A172 (cell line): Measurements from ENCODE around the gene PRKAR1B. TPM values are rescaled to one million over a fixed set of nuclear protein-coding genes. Genes with fewer than 3 reads are reported as not detected.
"Not testable (repeated sequence)": the region's sequence is repeated elsewhere in the genome, so short reads cannot be mapped to it uniquely, and the experiment has no call there.

Source experiments
- DNase-seq: peaks from one replicate; pipeline ENCODE4 v3.0.0-alpha.2; 2015; ENCODE audit warnings: low spot score
- total RNA-seq: library from RNA; depleted of rRNA; stranded (reverse); fragments of >200 nt; shearing (Covaris generic); gene quantifications from 2 replicates; pipeline ENCODE4 v1.2.3, GENCODE V29; 2014

Gene PRKAR1B
- total RNA-seq, 1 experiment from 2014 or later, result 31.3 TPM

DNA sequence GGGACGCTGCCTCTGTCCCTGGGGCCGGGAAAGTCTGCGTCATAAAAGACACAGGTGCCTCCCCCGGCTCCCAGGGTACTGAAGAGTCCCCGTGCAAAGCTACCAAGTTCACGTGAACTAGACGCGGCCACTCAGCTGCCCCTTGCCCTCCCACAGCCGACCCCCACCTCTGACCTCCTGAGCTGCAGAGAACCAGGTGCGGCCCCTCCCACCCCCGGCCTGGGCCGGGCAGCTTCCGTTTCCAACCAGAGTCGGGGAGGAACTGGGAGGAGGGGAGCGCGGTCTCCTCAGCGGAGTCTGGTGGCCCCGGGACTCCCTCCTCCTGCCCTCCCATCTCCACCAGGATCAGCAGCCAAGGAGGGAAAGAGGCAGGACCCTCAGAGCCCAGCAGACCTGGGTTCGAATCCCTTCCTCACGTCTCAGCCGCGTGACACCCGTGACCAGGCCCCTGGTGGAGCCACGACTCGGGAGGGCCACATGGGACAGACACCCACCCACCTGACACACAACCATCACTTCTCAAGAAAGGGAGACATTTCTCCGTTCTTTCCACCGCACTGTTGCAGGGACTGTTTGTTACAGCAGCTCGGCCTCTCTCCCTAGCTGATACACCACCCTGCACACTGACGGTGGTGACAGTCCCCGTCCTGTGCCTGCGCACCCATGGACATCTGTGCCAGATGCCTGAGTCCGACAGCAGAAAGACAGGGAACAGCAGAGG, 170.1 kb downstream of the PRKAR1B start:
- DNase-seq, result no peak

DNA sequence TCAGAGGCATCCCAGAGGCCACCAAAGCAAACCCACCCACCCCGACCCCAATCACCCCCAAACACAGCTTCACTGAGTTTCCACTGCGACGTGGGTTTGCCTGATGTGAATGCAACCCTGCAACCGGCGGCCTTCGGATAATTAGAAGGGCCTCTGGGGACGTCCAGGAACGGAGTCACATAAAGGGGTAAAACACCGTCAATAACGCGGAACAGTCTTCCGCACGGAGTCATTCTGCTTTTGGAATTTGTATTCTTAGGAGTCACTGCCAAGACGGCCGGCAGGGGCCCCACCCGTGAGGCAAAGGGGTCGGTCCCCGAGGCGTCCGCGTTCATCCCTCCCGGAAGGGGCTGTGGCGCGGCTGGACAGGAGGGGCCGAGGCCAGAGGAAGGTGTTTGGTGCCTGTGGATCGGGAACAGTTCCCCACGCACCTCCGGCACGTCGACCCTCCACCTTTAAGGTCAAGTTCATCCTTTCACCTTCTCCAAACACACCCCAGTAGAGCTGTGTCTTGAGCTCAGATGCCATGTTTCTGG, 170.7 kb downstream of the PRKAR1B start:
- no peak for DNase-seq

DNA sequence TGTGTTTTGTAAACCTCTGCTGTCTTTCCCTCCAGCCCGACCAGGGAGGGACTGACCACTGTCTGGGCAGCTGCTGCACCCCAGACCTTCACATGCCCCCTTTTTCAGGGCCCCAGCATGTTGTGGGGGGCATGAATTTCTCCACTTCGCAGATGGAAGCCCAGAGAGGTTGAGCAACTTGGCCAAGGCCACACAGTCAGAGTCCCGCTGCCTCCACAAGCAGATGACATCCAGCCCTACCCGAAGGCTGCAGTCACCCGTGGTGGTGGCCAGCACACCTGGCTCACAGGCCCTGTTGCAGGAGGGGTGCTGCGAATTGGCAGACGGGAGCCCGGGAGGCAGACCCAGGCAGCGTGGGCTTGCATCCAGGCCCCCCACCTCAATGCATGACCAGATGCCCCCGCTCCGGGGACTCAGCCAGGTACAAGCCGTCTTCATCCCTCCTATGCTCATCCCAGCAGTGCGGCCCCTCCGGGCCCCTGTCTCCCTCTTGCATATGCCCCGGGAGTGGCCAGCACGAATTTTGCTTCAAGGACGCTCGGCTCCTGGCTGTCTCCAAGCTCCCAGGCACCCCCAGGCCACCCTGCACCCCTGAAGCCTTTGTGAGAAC, 171.4 kb downstream of the PRKAR1B start:
- DNase-seq, result no peak

DNA sequence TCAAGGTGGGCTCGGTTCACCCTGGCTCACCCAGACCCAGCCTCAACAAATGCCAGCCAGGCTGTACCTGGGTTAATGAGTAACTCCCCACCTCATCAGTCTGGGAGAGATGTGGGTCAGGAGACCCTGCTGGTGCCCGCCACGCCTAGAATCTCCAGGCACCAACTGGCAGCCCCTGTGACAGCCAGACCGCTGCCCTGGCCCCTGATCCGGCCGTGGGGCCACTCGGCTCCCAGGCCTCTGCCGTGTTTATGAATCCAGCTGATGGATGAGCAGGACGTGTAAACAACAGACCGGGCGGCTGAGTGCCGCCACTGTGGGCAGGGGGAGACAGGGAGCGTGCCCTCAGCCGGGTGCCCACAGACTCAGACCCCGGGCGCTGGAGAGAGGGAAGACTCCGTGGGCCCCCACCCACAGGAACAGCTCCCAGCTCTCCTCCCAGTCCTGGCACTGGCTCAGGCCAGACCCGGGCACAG, 173.4 kb downstream of the PRKAR1B start:
- DNase-seq, result no peak

DNA sequence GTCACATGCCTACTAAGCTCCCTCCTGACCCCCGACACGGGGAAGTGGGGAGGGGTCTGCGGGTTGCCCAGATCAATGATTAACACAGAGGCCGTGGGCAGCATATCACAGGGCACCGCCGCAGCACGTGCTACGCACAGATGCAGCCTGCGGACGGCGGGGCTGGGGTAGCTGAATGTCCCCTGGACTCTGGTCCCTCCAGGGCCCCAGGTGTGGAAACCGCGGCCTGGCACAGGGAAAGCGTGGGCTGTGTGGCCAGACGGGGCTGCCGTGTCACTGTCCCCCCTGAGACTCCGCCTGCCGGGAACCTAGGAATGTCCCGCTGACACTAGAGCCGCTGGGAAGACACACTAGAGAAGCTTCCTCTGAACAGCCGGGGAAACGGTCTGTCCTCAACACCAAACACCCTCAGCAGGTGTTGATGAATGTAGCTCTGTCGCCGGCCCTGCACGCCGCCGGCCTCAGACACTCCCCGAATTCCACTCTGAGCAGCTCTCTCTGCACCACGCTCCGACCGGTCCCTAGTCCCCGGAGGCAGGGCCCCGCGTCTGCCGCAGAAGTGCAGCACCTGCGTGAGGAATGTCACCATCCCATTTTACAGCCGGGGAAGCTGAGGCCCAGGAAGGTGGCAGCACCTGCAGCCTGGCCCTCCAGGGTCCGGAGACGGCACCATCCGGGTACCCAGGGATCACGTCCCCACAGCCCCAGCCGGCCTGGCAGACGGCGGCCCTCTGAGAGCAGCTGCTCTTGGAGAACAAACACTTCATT, 174.0 kb downstream of the PRKAR1B start:
- DNase-seq, result no peak

DNA sequence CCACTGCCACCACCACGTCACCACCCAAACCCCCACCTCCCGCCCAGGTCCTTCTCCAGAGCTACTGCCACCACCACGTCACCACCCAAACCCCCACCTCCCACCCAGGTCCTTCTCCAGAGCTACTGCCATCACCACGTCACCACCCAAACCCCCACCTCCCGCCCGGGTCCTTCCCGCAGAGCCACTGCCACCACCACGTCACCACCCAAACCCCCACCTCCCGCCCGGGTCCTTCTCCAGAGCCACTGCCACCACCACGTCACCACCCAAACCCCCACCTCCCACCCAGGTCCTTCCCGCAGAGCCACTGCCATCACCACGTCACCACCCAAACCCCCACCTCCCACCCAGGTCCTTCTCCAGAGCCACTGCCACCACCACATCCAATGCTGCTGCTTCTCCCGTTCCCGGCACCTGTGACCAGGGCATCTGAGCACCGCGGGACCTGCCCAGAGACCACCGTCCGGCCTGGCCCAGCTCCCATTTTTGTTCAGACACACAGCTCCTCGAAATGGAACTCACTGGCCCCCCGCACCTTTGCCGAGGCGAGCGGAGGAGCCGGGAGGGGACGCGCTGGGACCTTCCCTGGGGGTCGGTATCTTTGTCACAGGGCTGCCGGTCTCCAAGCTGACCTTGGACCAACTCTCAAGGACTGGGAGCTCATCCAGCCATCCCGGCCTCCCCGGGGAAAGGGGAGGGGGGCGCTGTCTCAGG, 174.8 kb downstream of the PRKAR1B start:
- DNase-seq, result not testable (repeated sequence)

DNA sequence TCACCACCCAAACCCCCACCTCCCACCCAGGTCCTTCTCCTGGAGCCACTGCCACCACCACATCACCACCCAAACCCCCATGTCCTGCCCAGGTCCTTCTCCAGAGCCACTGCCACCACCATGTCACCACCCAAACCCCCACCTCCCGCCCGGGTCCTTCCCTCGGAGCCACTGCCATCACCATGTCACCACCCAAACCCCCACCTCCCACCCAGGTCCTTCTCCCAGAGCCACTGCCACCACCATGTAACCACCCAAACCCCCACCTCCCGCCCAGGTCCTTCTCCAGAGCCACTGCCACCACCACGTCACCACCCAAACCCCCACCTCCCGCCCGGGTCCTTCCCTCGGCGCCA, 175.5 kb downstream of the PRKAR1B start:
- not testable (repeated sequence) for DNase-seq

DNA sequence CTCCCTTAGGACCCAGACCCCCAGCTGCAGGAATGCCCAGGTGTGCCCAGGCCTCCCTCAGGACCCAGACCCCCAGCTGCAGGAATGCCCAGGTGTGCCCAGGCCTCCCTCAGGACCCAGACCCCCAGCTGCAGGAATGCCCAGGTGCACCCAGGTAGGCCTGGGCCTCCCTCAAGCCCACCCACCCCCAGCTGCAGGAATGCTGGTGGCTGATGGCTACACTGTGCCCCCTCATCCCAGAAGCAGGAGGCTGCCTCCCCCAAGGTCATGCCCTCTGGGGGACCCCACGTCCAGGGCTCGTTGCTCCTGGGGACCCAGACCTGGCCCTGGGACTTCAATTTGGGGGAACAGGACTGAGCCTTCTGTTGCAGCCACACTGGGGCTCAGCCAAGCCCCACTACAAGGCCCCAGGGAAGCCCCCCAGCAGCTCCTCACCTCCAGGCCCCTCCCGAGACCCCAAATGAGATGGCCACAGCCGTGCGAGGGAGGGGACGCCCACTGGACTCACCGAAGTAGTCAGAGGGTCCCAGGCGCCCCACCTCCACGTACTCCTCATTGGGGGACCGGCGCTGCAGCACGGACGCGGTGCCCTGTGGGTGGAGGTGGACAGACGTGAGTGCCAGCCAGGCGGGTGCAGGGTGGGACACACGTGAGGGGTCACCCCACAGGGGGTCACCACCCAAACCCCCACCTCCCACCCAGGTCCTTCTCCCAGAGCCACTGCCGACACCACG, 176.0 kb downstream of the PRKAR1B start:
- no peak for DNase-seq

DNA sequence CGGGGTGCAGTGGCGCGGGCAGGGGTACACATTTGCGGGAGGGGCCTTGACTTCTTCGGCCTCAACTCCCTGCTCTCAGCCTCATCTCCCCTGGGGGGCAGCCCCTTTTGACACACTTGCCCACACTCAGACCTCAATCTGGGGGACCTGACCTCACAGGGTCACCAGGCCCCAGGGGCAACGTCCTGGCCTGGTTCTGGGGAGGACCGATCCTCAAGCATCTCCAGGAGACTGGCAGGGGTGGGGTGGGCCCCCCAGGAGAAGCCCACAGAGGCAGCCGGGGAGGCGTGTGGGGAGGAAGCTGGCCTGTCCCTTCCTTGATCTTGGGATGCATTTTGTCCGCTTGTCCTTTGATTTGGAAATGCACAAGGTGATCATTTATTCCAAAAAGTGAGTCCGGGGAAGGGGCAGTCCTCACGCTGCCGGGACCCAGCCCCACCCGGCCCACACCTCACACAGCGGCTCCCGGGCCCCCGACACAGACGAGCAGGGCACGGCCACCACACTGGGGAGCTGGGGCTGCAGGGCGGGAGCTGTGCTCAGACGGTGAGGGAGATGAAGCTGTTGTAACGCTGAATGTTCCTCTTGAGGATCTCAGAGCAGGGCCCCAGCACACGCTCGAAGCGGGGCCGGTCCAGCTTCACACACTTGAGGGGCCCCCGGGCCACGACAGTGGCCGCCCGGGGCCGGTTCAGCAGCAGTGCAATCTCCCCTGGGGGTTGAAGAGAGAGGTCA, 177.0 kb downstream of the PRKAR1B start:
- DNase-seq, result no peak

DNA sequence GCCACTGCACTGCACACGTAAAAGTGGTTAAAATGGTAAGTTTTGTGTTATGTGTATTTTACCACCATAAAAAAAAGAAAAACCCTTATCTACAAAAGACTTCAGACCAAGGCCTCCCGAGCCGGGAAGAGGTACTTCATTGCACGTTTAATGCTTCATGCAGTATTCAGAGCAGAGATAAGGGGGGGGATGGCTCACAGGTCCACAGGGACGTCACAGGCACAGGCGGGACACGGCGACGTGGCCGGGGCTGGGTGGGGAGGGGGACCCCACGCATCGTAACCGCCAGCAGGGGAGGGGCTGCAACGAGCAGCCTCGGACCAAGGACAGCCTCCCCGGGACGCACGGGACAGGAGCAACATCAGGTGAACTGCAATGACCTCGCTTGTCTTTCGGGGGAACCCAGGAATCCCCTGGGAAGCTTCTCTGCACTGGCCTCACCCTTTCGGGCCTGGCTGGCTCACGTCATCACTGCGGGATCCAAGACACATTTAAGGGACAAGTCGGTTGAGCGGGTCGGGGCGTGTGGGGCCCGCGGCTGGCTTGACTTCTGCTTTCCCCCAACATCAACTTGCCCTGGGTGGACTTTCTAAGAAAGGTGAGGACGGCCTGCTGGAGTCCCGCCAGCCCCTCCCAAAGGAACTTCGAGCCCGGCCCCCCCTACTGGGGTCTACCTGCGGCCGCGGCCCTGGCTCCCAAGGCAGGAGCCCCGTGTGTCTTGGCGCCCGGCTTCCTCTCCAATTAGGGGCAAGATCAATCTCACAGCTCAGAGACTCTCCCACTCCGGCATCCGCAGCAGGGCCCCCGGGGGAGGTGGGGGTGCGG, 177.8 kb downstream of the PRKAR1B start:
- no peak for DNase-seq

DNA sequence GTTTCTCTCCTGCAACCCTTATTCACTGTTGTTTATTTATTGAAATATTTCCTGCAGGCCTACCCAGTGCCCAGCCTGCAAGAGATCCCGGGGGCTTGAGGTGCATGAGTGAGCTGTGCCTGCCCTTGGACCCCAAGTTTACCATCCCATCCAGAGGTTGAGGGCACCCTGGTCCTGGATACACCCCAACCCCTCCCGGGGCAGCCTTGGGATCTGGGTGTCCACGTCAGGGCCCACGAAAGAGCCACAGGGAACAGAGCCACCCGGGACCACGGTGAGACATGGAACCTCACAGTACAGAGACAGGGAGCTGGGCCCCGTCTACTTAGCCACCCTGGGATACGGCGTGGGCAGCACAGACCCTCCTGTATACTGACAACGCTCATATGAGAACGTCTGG, 178.7 kb downstream of the PRKAR1B start:
- no peak for DNase-seq

DNA sequence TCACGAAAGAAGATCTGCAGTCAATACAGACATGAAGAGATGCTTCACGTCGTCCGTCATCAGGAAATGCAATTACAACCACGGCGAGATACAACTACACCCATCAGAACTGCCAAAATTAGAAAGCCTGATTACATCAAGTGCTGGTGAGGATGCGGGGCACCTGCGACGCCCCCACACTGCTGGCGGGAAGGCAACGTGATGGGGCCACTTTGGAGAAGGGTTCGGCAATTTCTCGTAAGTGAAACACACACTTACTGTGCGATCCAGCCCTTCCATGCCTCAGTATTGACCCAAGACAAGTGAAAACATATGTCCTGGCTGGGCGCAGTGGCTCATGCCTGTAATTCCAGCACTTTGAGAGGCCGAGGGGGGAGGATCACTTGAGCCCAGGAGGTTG, 181.6 kb downstream of the PRKAR1B start:
- DNase-seq, result no peak

DNA sequence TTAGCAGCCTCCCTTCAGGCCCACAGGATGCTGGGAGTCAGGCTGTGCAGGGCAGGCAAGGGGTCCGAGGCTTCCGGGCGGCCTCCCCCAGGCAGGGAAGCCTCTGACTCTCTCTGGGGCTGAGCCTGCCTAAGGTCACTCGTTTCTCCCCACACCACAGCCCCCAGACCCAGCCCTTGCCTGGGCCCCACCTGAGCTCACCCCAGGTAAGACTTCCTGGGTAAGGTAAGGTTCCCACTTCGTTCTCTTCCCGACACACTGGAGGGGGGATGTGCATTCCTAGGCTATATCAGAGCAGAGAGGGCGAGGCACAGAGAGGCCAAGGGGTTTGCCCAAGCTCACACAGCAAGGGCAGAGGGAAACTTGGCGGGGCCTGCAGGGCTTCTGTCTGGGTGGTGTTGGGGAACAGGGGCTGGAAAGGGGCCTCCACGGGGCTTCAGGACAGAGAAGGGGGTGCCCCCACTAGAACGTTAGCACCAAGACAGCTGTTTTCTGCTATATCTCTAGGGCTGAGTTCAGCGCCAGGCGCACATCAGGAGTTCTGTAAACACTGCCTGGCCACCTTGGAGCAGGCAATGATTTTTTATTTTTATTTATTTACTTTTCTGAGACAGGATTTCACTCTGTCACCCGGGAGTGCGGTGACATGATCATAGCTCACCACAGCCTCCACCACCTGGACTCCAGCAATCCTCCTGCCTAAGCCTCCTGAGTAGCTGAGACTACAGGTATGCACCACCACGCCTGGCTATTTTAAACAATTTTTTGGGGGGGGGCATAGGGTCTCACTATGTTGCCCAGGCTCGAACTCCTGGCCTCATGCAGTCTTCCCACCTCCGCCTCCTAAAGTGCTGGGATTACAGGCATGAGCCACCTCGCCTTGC, 182.5 kb downstream of the PRKAR1B start:
- no peak for DNase-seq

DNA sequence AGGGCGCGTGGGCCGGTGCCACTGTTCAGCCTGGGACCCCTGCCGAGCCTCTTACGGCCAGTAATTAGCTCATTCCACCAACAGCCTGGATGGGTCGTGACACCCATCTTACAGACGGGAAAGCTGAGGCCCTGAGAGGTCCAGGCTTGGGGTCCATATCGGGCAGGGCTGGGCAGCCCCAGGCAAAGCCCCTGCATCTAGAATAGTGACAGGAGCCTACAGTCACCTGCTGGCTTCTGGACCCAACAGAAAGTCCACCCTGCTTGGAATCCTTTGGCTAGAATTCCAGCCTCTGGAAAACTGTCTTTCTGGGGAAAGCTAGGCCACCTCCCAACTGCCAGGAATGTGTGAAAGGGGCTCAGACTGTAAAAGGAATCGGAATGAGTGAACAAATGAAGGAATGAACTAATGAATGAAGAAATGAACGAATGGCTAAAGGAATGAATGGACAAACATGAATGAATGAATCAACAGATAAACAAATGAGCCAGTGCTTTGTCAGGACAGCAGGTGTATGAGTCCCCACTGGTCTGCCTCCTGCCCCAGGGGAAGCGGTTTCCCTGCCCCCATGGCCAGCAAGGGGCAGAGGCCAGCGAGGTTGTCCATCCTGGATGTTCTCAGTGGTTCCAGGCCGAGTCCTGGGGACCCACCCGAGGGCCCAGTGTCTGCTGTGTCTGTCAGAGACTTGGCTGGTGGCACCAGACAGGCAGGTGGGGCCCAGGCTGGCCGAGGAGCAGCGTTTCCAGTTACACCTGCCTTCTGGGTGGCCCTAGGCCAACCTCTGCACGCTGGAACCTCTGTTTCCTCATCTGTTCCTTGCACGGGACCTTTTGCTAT, 183.4 kb downstream of the PRKAR1B start:
- DNase-seq, result peak; percentile 40

DNA sequence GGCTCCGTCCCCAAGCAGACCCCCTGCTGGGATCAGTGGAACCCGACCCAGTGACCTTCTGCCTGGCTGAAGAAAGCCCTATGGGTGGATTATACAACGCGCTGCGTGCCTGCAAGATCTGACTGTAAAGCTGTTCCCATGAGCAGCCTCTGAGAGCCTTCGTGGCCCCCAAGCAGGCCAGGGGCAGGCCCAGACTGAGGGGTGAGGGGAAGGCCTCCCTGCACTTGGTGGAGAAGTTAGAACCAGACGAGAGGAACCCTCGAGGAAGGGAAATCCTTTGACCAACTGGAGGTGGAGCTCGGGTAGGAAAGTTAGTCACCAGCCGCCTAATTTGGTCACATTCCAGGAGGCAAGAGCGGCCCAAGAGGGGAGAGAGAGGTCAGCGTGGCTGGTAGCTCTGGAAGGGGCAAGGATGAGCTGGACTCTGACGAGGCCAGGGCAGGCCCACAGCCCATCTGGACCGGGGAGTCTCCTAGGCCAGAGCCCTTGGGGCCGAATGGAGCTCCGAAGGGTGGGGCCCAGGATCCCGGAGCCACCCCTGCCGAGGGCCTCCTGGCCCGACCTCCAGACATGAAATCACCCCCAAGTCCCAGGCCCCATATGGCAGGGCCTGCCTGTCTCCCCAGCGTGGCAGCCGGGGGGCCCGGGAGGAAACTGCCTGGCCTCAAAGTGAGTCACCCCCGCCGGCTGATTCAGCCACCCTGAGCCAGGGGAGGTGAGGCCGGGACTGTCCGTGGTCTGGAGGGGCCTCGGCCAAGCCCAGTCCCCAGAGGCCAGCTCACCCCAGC, 184.2 kb downstream of the PRKAR1B start:
- peak; percentile 98 for DNase-seq

DNA sequence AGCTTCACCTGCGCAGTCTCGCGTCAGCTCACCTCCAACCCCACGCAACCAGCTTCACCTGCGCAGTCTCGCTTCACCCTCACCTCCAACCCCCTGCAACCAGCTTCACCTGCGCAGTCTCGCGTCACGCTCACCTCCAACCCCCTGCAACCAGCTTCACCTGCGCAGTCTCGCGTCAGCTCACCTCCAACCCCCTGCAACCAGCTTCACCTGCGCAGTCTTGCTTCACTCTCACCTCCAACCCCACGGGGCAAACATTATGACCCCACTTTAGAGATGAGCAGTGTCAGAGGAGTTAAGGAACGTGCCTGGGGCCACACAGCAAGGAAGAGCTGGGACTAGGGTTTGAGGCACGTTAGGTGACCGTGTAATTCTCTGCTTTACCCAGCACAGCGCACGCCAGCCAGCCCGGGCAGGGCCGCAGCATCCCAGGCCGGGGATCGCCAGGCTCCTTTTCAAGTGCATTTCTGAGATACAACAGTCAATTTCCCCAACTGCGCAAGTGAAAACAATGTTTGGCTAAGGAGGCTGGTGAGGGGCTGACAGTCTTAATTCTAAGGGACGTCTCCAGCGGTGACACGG, 184.9 kb downstream of the PRKAR1B start:
- no peak for DNase-seq
